ENCODE measurements around the gene CPLX3. TPM values are rescaled to one million over a fixed set of nuclear protein-coding genes. Genes with fewer than 3 reads are reported as not detected.

Gene CPLX3
- total and polyA plus RNA-seq, 2 donors (not counting 1 experiment from before 2014, with no cell fraction given), result not detected

- Histone ChIP-seq H4K20me1 (ENCODE audit: control insufficient read depth, extremely low read depth, insufficient read depth, low read length) (no peaks in the 10 kb centered on the region), H3K4me1 (ENCODE audit: control insufficient read depth, extremely low read depth, insufficient read depth, low read length) (peaks cover 48% of the 10 kb centered on the region), H3K27ac (ENCODE audit: insufficient read depth, low read length) (peak overlapping the region; percentile 57), H3K27me3 (ENCODE audit: control insufficient read depth, insufficient read depth, low read length) (no peaks in the 10 kb centered on the region), H3K4me2 (ENCODE audit: extremely low read depth, insufficient read depth, low read length) (peak overlapping the region; percentile 100), H3K9ac (ENCODE audit: insufficient read depth, low read length) (peak overlapping the region; percentile 69), H3K36me3 (ENCODE audit: control insufficient read depth, insufficient read depth, low read length) (no peaks in the 10 kb centered on the region), H2AFZ (ENCODE audit: low read length) (no peak overlapping the region), H3K4me3 (replicated peaks in 1 of 4; ENCODE audit: control extremely low read depth in 1 of 4, insufficient read depth in 1 of 4, low read depth in 3 of 4, low read length in 4 of 4) (peak overlapping the region; percentile 71 to 90 (median 88)), H3K79me2 (ENCODE audit: control insufficient read depth, insufficient read depth, low read length) (peaks cover 48% of the 10 kb centered on the region), H3K9me3 (ENCODE audit: control insufficient read depth, insufficient read depth, low read depth, low read length) (no peaks in the 10 kb centered on the region)
- TF ChIP-seq EZH2 (IDR thresholded peaks at IDR 0.05; ENCODE audit: low read length, missing control alignments) (no peak), CTCF (conservative IDR thresholded peaks at IDR 0.05 in 1 of 2, IDR thresholded peaks at IDR 0.05 in 1 of 2; ENCODE audit: low read depth in 1 of 2, low read length in 2 of 2) (no peak)
- no peak for DNase-seq (ENCODE audit: low read depth in 2 of 2)
These were observed 44.0 kb upstream of the CPLX3 start for GRCh38 chr15:74782259-74783071.

GRCh38 chr15:74783072-74783807 lies 43.2 kb upstream of the CPLX3 start:
- no peak for TF ChIP-seq EZH2 (IDR thresholded peaks at IDR 0.05; ENCODE audit: low read length, missing control alignments)
- no peak for TF ChIP-seq CTCF (conservative IDR thresholded peaks at IDR 0.05 in 1 of 2, IDR thresholded peaks at IDR 0.05 in 1 of 2; ENCODE audit: low read depth in 1 of 2, low read length in 2 of 2)
- Histone ChIP-seq H3K79me2 (ENCODE audit: control insufficient read depth, insufficient read depth, low read length) (peaks cover 56% of the 10 kb centered on the region), H3K27ac (ENCODE audit: insufficient read depth, low read length) (peak overlapping the region; percentile 57), H2AFZ (ENCODE audit: low read length) (no peak overlapping the region), H3K4me3 (replicated peaks in 1 of 4; ENCODE audit: control extremely low read depth in 1 of 4, insufficient read depth in 1 of 4, low read depth in 3 of 4, low read length in 4 of 4) (peak overlapping the region; percentile 71 to 90 (median 88)), H4K20me1 (ENCODE audit: control insufficient read depth, extremely low read depth, insufficient read depth, low read length) (no peaks in the 10 kb centered on the region), H3K27me3 (ENCODE audit: control insufficient read depth, insufficient read depth, low read length) (no peaks in the 10 kb centered on the region), H3K9me3 (ENCODE audit: control insufficient read depth, insufficient read depth, low read depth, low read length) (no peaks in the 10 kb centered on the region), H3K36me3 (ENCODE audit: control insufficient read depth, insufficient read depth, low read length) (no peaks in the 10 kb centered on the region), H3K4me2 (ENCODE audit: extremely low read depth, insufficient read depth, low read length) (peak overlapping the region; percentile 100), H3K4me1 (ENCODE audit: control insufficient read depth, extremely low read depth, insufficient read depth, low read length) (peaks cover 56% of the 10 kb centered on the region), H3K9ac (ENCODE audit: insufficient read depth, low read length) (peak overlapping the region; percentile 59)
- peak; percentile 26 to 33 for DNase-seq (ENCODE audit: low read depth in 2 of 2)

- Histone ChIP-seq H4K20me1 (ENCODE audit: control insufficient read depth, extremely low read depth, insufficient read depth, low read length) (no peaks in the 10 kb centered on the region), H3K4me2 (ENCODE audit: extremely low read depth, insufficient read depth, low read length) (peak overlapping the region; percentile 100), H3K79me2 (ENCODE audit: control insufficient read depth, insufficient read depth, low read length) (peaks cover 61% of the 10 kb centered on the region), H3K9ac (ENCODE audit: insufficient read depth, low read length) (peak overlapping the region; percentile 23), H3K4me3 (replicated peaks in 1 of 4; ENCODE audit: control extremely low read depth in 1 of 4, insufficient read depth in 1 of 4, low read depth in 3 of 4, low read length in 4 of 4) (peak overlapping the region; percentile 71 to 90 (median 88)), H3K27ac (ENCODE audit: insufficient read depth, low read length) (peak overlapping the region; percentile 57), H3K9me3 (ENCODE audit: control insufficient read depth, insufficient read depth, low read depth, low read length) (no peaks in the 10 kb centered on the region), H3K4me1 (ENCODE audit: control insufficient read depth, extremely low read depth, insufficient read depth, low read length) (peaks cover 61% of the 10 kb centered on the region), H3K36me3 (ENCODE audit: control insufficient read depth, insufficient read depth, low read length) (no peaks in the 10 kb centered on the region), H3K27me3 (ENCODE audit: control insufficient read depth, insufficient read depth, low read length) (no peaks in the 10 kb centered on the region), H2AFZ (ENCODE audit: low read length) (no peak overlapping the region)
- no peak for TF ChIP-seq EZH2 (IDR thresholded peaks at IDR 0.05; ENCODE audit: low read length, missing control alignments)
- no peak for TF ChIP-seq CTCF (conservative IDR thresholded peaks at IDR 0.05 in 1 of 2, IDR thresholded peaks at IDR 0.05 in 1 of 2; ENCODE audit: low read depth in 1 of 2, low read length in 2 of 2)
- DNase-seq (ENCODE audit: low read depth in 2 of 2), result no peak
These were observed 42.6 kb upstream of the CPLX3 start for GRCh38 chr15:74783808-74784175.

Data from fibroblast of lung (primary cell).